ENCODE results near the gene TTC39A. TPM values are rescaled to one million over a fixed set of nuclear protein-coding genes. Genes with fewer than 3 reads are reported as not detected.
"Not testable (repeated sequence)": the region's sequence is repeated elsewhere in the genome, so short reads cannot be mapped to it uniquely, and the experiment has no call there.

TTC39A gene
- total RNA-seq, 1 experiment from 2014 or later = not detected

DNA sequence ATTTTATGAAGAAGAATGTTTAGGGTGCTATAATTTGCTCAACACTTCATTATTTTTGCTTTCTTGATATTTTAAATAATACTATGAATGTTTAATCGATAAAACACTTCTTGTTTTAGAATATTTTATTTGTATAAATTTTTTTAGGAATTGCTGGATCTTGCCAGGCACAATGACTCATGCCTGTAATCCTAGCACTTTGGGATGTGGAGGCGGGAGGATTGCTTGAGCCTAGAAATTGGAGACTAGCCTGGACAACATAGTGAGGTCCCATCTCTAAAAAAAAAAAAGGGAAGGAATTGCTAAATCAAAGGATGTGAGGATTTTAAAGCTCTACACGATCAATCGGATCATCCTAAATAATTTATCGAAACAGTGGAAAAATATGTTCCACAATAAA, 76.7 kb downstream of the TTC39A start:
- no peaks in the 10 kb centered on the region for H3K9me3 ChIP-seq (ENCODE audit: low read length)
- H3K4me2 ChIP-seq (ENCODE audit: low read depth, low read length, poor library complexity, severe bottlenecking) = no peak overlapping the region
- H3K27me3 ChIP-seq (ENCODE audit: low read length) = no peaks in the 10 kb centered on the region
- H3K79me2 ChIP-seq (ENCODE audit: low read length) = peaks cover 5% of the 10 kb centered on the region; the same call in 1 of the 2 replicates
- no peak overlapping the region for H3K27ac ChIP-seq (ENCODE audit: low read length)
- H2AFZ ChIP-seq (ENCODE audit: low read length) = no peak overlapping the region
- H4K20me1 ChIP-seq (ENCODE audit: insufficient read depth, low read depth, low read length) = peaks cover 33% of the 10 kb centered on the region; the same call in 1 of the 2 replicates
- no peaks in the 10 kb centered on the region; the same call in 1 of the 2 replicates for H3K4me1 ChIP-seq (ENCODE audit: low read length)
- H3K36me3 ChIP-seq (ENCODE audit: insufficient read depth, low read length) = no peaks in the 10 kb centered on the region
- no peaks in the 10 kb centered on the region for H3K9me2 ChIP-seq (replicated peaks; ENCODE audit: insufficient read depth, low read length)
- H3K4me3 ChIP-seq (ENCODE audit: low read length) = no peak overlapping the region
- no peak for DNase-seq
- no peak overlapping the region for H3K9ac ChIP-seq (ENCODE audit: low read length)

DNA sequence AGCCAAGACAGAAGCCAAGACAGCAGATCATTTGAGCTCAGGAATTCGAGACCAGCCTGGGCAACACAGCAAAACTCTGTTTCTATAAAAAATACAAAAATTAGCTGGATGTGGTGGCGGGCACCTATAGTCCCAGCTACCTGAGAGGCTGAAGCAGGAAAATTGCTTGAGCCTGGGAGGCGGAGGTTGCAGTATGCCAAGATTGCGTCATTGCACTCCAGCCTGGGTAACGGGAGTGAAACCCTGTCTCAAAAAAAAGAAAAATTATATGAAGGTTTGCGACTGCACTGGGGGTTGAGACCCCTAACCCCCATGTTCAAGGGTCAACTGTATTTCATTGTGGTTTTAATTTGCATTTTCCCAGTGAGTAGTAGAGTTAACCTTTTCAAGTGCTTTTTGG, 78.0 kb downstream of the TTC39A start:
- Histone ChIP-seq H2AFZ (ENCODE audit: low read length) (no peak overlapping the region), H3K4me2 (ENCODE audit: low read depth, low read length, poor library complexity, severe bottlenecking) (no peak overlapping the region), H3K27me3 (ENCODE audit: low read length) (no peaks in the 10 kb centered on the region), H3K4me3 (ENCODE audit: low read length) (no peak overlapping the region), H3K4me1 (ENCODE audit: low read length) (no peaks in the 10 kb centered on the region; the same call in 1 of the 2 replicates), H3K9me2 (replicated peaks; ENCODE audit: insufficient read depth, low read length) (no peaks in the 10 kb centered on the region), H4K20me1 (ENCODE audit: insufficient read depth, low read depth, low read length) (peaks cover 31% of the 10 kb centered on the region; the same call in 1 of the 2 replicates), H3K36me3 (ENCODE audit: insufficient read depth, low read length) (no peaks in the 10 kb centered on the region), H3K9me3 (ENCODE audit: low read length) (no peaks in the 10 kb centered on the region), H3K27ac (ENCODE audit: low read length) (no peak overlapping the region), H3K79me2 (ENCODE audit: low read length) (peaks cover 5% of the 10 kb centered on the region; the same call in 1 of the 2 replicates), H3K9ac (ENCODE audit: low read length) (no peak overlapping the region)
- DNase-seq = no peak

DNA sequence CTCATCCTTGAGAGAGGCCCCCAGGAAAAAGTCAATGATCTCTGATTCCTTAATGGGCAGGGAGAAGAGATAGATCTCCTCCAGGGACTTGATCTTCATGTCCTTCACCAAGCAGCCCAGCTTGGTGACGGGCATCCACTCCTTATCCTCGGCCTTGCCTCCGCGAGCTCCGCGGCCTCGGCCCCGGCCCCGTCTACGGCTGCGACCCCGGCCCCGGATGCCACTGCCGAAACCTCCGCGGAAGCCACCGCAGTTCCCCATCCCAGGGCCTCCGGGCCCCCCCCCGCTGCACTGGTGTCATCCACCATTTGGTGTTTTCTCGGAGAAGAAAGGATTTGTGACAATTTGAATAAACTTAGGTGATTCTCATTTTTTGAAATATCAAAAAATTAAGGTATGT, 79.2 kb downstream of the TTC39A start:
- not testable (repeated sequence) for H3K27me3 ChIP-seq (ENCODE audit: low read length); H3K9me2 ChIP-seq (replicated peaks; ENCODE audit: insufficient read depth, low read length); DNase-seq; H3K4me2 ChIP-seq (ENCODE audit: low read depth, low read length, poor library complexity, severe bottlenecking); H3K79me2 ChIP-seq (ENCODE audit: low read length); H2AFZ ChIP-seq (ENCODE audit: low read length); H3K36me3 ChIP-seq (ENCODE audit: insufficient read depth, low read length); H3K9ac ChIP-seq (ENCODE audit: low read length); H3K4me3 ChIP-seq (ENCODE audit: low read length); H3K4me1 ChIP-seq (ENCODE audit: low read length); H3K9me3 ChIP-seq (ENCODE audit: low read length); H3K27ac ChIP-seq (ENCODE audit: low read length)
- peaks cover 25% of the 10 kb centered on the region; the same call in 1 of the 2 replicates for H4K20me1 ChIP-seq (ENCODE audit: insufficient read depth, low read depth, low read length)

DNA sequence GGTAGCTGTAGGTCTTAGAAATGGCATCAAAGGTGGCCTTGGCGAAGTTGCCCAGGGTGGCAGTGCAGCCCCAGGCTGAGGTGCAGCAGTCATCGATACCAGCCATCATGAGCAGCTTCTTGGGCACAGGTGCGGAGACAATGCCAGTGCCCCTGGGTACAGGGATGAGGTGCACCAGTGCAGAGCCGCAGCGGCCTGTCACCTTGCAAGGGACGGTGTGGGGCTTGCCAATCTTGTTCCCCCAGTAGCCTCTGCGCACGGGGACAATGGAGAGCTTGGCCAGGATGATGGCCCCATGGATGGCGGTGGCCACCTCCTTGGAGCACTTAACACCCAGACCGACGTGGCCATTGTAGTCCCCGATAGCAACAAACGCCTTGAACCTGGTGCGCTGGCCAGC, 79.6 kb downstream of the TTC39A start:
- not testable (repeated sequence) for H3K27ac ChIP-seq (ENCODE audit: low read length); DNase-seq; H3K9me2 ChIP-seq (replicated peaks; ENCODE audit: insufficient read depth, low read length); H3K4me1 ChIP-seq (ENCODE audit: low read length); H3K9ac ChIP-seq (ENCODE audit: low read length); H3K4me2 ChIP-seq (ENCODE audit: low read depth, low read length, poor library complexity, severe bottlenecking); H3K4me3 ChIP-seq (ENCODE audit: low read length); H3K79me2 ChIP-seq (ENCODE audit: low read length); H3K27me3 ChIP-seq (ENCODE audit: low read length); H3K36me3 ChIP-seq (ENCODE audit: insufficient read depth, low read length); H2AFZ ChIP-seq (ENCODE audit: low read length); H3K9me3 ChIP-seq (ENCODE audit: low read length)
- H4K20me1 ChIP-seq (ENCODE audit: insufficient read depth, low read depth, low read length) = peaks cover 23% of the 10 kb centered on the region; the same call in 1 of the 2 replicates

DNA sequence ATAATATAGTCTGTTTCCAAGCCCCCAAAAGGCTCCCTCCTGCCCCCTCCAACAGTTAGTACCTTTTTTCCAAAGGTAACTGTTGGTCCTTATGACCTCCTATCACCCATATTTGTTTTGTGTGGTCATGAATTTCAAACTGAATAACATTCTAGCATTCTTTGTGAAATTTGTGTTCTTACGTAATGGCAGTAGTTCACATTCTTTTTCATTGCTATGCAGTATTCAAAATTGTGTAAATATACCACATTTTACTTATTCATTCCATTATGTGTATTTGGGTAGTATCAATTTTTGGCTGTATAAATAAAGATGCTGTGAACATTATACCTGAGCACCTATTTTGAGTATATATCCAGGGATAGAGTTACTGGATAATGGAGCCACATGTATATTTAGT, 80.9 kb downstream of the TTC39A start:
- no peaks in the 10 kb centered on the region for H3K9me3 ChIP-seq (ENCODE audit: low read length)
- H3K27me3 ChIP-seq (ENCODE audit: low read length) = no peaks in the 10 kb centered on the region
- H3K4me3 ChIP-seq (ENCODE audit: low read length) = no peak overlapping the region
- H3K9me2 ChIP-seq (replicated peaks; ENCODE audit: insufficient read depth, low read length) = no peaks in the 10 kb centered on the region
- no peak overlapping the region for H3K27ac ChIP-seq (ENCODE audit: low read length)
- H4K20me1 ChIP-seq (ENCODE audit: insufficient read depth, low read depth, low read length) = peaks cover 16% of the 10 kb centered on the region; the same call in 1 of the 2 replicates
- no peak overlapping the region for H3K9ac ChIP-seq (ENCODE audit: low read length)
- no peak overlapping the region for H3K4me2 ChIP-seq (ENCODE audit: low read depth, low read length, poor library complexity, severe bottlenecking)
- H2AFZ ChIP-seq (ENCODE audit: low read length) = no peak overlapping the region
- no peaks in the 10 kb centered on the region for H3K4me1 ChIP-seq (ENCODE audit: low read length)
- no peak for DNase-seq
- H3K36me3 ChIP-seq (ENCODE audit: insufficient read depth, low read length) = no peaks in the 10 kb centered on the region
- peaks cover 5% of the 10 kb centered on the region; the same call in 1 of the 2 replicates for H3K79me2 ChIP-seq (ENCODE audit: low read length)

DNA sequence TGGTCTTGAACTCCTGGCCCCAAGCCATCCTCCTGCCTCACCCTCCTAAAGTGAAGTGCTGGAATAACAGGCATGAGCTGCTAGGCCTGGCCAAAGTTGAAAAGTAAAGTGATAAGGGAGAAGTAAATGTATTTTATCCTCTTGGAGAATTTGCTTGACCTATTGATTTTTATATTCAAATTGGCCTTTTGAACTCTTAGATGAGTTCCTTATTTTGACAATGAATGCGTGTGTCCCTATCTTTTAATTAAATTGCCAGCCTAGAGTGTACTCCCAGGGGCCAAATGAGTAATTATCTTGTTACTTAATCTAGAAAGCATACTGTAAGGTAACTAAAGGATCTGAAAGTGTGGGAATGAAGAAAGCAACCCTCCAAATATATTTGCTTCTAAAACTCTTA, 82.9 kb downstream of the TTC39A start:
- peaks cover 14% of the 10 kb centered on the region for H4K20me1 ChIP-seq (ENCODE audit: insufficient read depth, low read depth, low read length)
- no peak overlapping the region for H3K27ac ChIP-seq (ENCODE audit: low read length)
- no peak overlapping the region for H3K4me2 ChIP-seq (ENCODE audit: low read depth, low read length, poor library complexity, severe bottlenecking)
- no peaks in the 10 kb centered on the region for H3K9me3 ChIP-seq (ENCODE audit: low read length)
- H3K9ac ChIP-seq (ENCODE audit: low read length) = no peak overlapping the region
- H3K27me3 ChIP-seq (ENCODE audit: low read length) = no peaks in the 10 kb centered on the region
- no peaks in the 10 kb centered on the region for H3K4me1 ChIP-seq (ENCODE audit: low read length)
- DNase-seq = no peak
- H3K36me3 ChIP-seq (ENCODE audit: insufficient read depth, low read length) = no peaks in the 10 kb centered on the region
- no peaks in the 10 kb centered on the region for H3K9me2 ChIP-seq (replicated peaks; ENCODE audit: insufficient read depth, low read length)
- H3K4me3 ChIP-seq (ENCODE audit: low read length) = no peak overlapping the region
- H2AFZ ChIP-seq (ENCODE audit: low read length) = no peak overlapping the region
- H3K79me2 ChIP-seq (ENCODE audit: low read length) = peaks cover 5% of the 10 kb centered on the region; the same call in 1 of the 2 replicates

DNA sequence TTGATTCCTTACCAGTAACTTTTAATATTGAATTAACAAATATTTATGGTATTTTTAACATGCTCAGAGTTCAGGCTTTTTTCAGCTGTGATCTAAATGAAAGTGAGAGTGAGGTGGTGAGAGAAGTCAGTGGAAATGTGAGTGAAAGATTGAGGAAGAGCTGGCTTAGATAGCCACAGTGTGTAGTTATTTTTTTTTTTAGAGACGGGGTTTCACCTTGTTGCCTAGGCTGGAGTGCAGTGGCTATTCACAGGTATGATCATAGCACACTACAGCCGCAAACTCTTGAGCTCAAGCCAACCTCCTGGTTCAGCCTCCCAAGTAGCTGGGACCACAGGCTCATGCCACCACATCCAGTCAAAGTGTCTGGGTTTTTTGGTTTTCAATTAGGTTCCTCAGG, 83.3 kb downstream of the TTC39A start:
- Histone ChIP-seq H3K27ac (ENCODE audit: low read length) (no peak overlapping the region), H3K4me1 (ENCODE audit: low read length) (no peaks in the 10 kb centered on the region), H3K9ac (ENCODE audit: low read length) (no peak overlapping the region), H3K4me3 (ENCODE audit: low read length) (no peak overlapping the region), H3K36me3 (ENCODE audit: insufficient read depth, low read length) (no peaks in the 10 kb centered on the region), H3K79me2 (ENCODE audit: low read length) (peaks cover 5% of the 10 kb centered on the region; the same call in 1 of the 2 replicates), H3K27me3 (ENCODE audit: low read length) (no peaks in the 10 kb centered on the region), H3K9me3 (ENCODE audit: low read length) (no peaks in the 10 kb centered on the region), H3K4me2 (ENCODE audit: low read depth, low read length, poor library complexity, severe bottlenecking) (no peak overlapping the region), H4K20me1 (ENCODE audit: insufficient read depth, low read depth, low read length) (peaks cover 9% of the 10 kb centered on the region; the same call in 1 of the 2 replicates), H2AFZ (ENCODE audit: low read length) (no peak overlapping the region), H3K9me2 (replicated peaks; ENCODE audit: insufficient read depth, low read length) (no peaks in the 10 kb centered on the region)
- no peak for DNase-seq

DNA sequence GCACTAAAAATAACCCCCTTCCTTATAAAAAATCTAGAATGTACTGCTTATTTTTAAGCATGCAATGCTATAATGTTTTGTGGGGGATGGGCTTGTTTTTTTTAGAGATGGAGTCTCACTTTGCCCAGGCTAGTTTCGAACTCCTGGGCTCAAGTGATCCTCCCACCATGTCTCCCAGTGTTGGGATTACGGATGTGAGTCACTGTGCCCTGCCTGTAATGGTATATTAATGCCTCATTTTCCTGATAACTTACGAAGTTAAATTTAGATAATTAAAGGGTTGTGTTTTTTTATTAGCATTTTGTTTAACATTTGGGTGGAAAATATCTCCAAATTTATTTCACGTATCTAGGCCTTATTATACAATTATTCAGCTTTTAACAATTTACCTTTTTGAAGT, 87.8 kb downstream of the TTC39A start:
- Histone ChIP-seq H2AFZ (ENCODE audit: low read length) (no peak overlapping the region), H3K4me1 (ENCODE audit: low read length) (peaks cover 4% of the 10 kb centered on the region), H3K9ac (ENCODE audit: low read length) (no peak overlapping the region), H3K27ac (ENCODE audit: low read length) (no peak overlapping the region), H3K4me3 (ENCODE audit: low read length) (no peak overlapping the region), H4K20me1 (ENCODE audit: insufficient read depth, low read depth, low read length) (peaks cover 41% of the 10 kb centered on the region), H3K9me3 (ENCODE audit: low read length) (no peaks in the 10 kb centered on the region), H3K79me2 (ENCODE audit: low read length) (peaks cover 15% of the 10 kb centered on the region; the same call in 1 of the 2 replicates), H3K9me2 (replicated peaks; ENCODE audit: insufficient read depth, low read length) (no peaks in the 10 kb centered on the region), H3K4me2 (ENCODE audit: low read depth, low read length, poor library complexity, severe bottlenecking) (no peak overlapping the region), H3K27me3 (ENCODE audit: low read length) (no peaks in the 10 kb centered on the region), H3K36me3 (ENCODE audit: insufficient read depth, low read length) (no peaks in the 10 kb centered on the region)
- no peak for DNase-seq

Data from Karpas-422 (cell line).